Islet of Langerhans (tissue), 1 donor: ENCODE results near the gene ADGRL3.
"Not testable (repeated sequence)": the region's sequence is repeated elsewhere in the genome, so short reads cannot be mapped to it uniquely, and the experiment has no call there.

Source experiments
- FAIRE-seq: peaks from one replicate; lab custom pipeline; 2011; peaks lifted over from hg19 to GRCh38; lab: Jason Lieb, UNC

Gene ADGRL3

GRCh38 chr4:61820136-61820535 lies 620.0 kb downstream of the ADGRL3 start:
- FAIRE-seq: no peak

- no peak for FAIRE-seq
These were observed 624.3 kb downstream of the ADGRL3 start for GRCh38 chr4:61824454-61824853.

- no peak for FAIRE-seq
These were observed 627.8 kb downstream of the ADGRL3 start for GRCh38 chr4:61827907-61828391.

- FAIRE-seq: no peak
These were observed 628.8 kb downstream of the ADGRL3 start for GRCh38 chr4:61828960-61829359.

GRCh38 chr4:61831987-61832386 lies 631.9 kb downstream of the ADGRL3 start:
- FAIRE-seq: no peak

GRCh38 chr4:61837395-61837794 lies 637.3 kb downstream of the ADGRL3 start:
- no peak for FAIRE-seq

GRCh38 chr4:61838072-61838471 lies 637.9 kb downstream of the ADGRL3 start:
- no peak for FAIRE-seq

- FAIRE-seq: no peak
These were observed 641.6 kb downstream of the ADGRL3 start for GRCh38 chr4:61841714-61842113.

GRCh38 chr4:61851126-61851525 lies 651.0 kb downstream of the ADGRL3 start:
- FAIRE-seq: no peak

GRCh38 chr4:61852105-61852504 lies 652.0 kb downstream of the ADGRL3 start:
- FAIRE-seq: not testable (repeated sequence)

GRCh38 chr4:61853041-61853440 lies 652.9 kb downstream of the ADGRL3 start:
- FAIRE-seq: no peak

GRCh38 chr4:61860376-61860775 lies 660.2 kb downstream of the ADGRL3 start:
- FAIRE-seq: no peak

- FAIRE-seq: no peak
These were observed 664.2 kb downstream of the ADGRL3 start for GRCh38 chr4:61864286-61864685.

- no peak for FAIRE-seq
These were observed 666.4 kb downstream of the ADGRL3 start for GRCh38 chr4:61866378-61867030.

GRCh38 chr4:61872983-61873382 lies 672.9 kb downstream of the ADGRL3 start:
- no peak for FAIRE-seq

GRCh38 chr4:61877266-61877665 lies 677.1 kb downstream of the ADGRL3 start:
- FAIRE-seq: no peak

- FAIRE-seq: no peak
These were observed 677.8 kb downstream of the ADGRL3 start for GRCh38 chr4:61877893-61878292.

GRCh38 chr4:61882381-61882780 lies 682.3 kb downstream of the ADGRL3 start:
- FAIRE-seq: no peak

- FAIRE-seq: no peak
These were observed 686.0 kb downstream of the ADGRL3 start for GRCh38 chr4:61886131-61886530.

GRCh38 chr4:61889117-61889516 lies 689.0 kb downstream of the ADGRL3 start:
- no peak for FAIRE-seq

- no peak for FAIRE-seq
These were observed 690.2 kb downstream of the ADGRL3 start for GRCh38 chr4:61890321-61890720.

- no peak for FAIRE-seq
These were observed 691.8 kb downstream of the ADGRL3 start for GRCh38 chr4:61891953-61892352.

GRCh38 chr4:61896634-61897033 lies 696.5 kb downstream of the ADGRL3 start:
- FAIRE-seq: no peak

- FAIRE-seq: no peak
These were observed 708.9 kb downstream of the ADGRL3 start for GRCh38 chr4:61909031-61909430.
